NCI-H2227 (cell line): ENCODE measurements around the gene UFD1.
A peak's percentile ranks its signal among the peaks of the same experiment; 100 is the strongest.

Experiments
- DNase-seq: peaks from one replicate; lab custom pipeline; 2025; ENCODE audit not compliant: unreplicated experiment; lab: John Stamatoyannopoulos, UW

Gene UFD1

GRCh38 chr22:19497245-19497644 is 18.3 kb upstream of the UFD1 start:
- DNase-seq: no peak

GRCh38 chr22:19496324-19496630 is 17.3 kb upstream of the UFD1 start:
- no peak for DNase-seq

GRCh38 chr22:19495562-19496323 is 16.8 kb upstream of the UFD1 start:
- no peak for DNase-seq

GRCh38 chr22:19494676-19495173 is 15.7 kb upstream of the UFD1 start:
- no peak for DNase-seq

DNA sequence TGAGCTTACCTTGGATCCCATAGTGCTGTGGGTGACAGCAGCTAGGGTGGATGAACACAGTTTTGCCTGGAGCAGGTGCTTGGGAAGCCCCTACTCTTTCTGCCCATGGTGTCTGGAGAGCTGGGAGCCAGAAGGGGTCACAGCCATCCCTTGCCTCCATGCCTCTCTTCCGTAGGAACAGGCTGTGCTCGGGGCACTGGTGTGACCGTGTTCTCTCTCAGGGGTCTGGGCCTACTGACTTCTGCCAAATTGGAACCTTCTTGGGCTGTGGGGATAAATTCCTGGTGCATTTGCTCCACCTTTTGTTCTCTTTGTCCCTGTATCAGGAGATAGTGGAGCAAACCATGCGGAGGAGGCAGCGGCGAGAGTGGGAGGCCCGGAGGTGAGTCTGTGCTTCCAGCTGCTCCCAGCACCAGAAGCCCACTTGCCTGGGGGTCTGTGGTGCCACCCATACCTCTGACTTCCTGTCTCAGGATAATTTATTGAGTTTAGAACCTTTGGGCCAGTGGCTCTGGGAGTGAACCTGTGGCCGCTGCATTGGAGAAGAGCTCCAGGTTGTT is 15.1 kb upstream of the UFD1 start:
- no peak for DNase-seq

DNA sequence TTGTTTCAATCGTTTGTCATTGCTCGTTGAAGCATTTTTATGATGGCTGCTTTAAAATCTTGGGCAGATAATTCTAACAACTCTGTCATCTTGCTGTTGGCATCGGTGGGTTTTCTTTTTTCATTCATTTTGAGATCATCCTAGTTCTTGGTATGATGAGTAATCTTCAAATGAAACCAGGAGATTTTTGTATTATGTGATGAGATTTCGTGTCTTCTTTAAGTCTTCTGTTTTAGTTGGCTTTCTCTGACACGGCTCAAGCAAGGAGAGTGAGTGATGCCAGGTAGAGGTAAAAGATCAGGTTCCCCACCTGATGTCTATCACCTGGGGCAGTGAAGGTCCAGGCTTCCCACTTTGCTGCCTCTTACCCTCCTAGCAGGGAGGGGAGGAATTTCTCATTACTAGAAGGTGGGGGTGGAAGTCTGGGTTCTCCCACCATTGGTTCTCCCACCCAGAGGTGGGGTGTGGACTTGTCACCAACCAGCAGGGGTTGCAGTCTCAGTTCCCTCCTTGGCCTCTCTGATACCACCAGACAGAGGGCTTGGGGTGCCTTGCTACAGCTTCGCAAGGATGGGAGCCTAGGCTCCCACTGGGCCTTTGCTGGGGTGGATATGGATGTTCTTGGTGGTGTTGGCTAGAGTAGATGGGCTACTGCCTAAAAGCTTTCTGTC is 13.6 kb upstream of the UFD1 start:
- DNase-seq: no peak

- DNase-seq: no peak
Measured at GRCh38 chr22:19490628-19491230, 11.7 kb upstream of the UFD1 start.

- DNase-seq: peak; percentile 30
Measured at GRCh38 chr22:19488884-19489843, 10.2 kb upstream of the UFD1 start.

GRCh38 chr22:19488285-19488684 is 9.3 kb upstream of the UFD1 start:
- DNase-seq: no peak

DNA sequence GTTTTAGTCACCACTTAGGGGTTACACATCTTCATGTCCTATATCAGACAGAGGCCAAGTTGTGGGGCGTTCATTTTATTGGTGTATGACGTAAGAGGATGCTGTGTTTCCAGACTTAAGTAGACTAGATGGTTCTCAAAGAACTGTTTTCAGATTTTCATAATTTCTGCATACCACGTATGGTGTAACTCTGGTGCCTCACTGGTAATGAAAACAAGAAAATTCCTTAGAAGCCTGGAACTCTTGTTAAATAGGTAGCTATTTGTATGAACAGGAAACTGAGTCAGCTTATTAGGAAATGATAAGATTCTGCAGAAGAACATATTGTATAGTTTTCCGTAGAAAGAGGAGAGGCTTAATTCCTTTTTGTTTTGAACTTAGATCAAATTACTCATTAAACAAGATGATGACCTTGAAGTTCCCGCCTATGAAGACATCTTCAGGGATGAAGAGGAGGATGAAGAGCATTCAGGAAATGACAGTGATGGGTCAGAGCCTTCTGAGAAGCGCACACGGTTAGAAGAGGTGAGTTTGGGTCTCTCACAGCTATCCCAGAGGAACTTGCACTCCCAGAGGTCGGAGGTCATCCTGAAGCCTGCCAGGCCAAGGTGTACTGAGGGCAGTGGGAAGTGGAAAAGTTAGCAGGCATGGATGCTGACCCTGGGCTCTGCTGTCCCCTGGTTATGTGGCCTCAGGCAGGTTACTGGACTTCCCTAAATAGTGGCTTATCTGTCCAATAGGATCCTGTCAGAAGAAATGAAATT is 4.7 kb upstream of the UFD1 start:
- DNase-seq: no peak

DNA sequence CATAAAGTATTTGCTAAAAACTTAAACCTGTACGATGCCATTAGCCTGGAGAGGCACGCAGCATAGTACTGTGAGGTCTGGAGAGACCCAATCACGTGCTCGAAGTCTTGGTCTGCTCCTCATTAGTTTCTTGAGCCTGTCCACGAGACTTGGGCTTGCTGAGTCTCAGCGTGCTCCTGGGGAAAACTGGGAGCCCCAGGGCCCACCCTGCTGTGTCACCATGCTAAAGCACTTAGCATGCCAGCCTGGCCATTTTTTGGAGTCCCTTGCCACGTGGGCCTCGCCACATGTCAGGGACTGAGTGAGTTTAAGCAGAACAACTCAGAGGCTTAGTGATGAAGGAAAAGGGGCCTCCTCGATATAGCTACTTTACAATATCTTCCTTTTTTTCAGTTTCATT is 3.3 kb upstream of the UFD1 start:
- no peak for DNase-seq

DNA sequence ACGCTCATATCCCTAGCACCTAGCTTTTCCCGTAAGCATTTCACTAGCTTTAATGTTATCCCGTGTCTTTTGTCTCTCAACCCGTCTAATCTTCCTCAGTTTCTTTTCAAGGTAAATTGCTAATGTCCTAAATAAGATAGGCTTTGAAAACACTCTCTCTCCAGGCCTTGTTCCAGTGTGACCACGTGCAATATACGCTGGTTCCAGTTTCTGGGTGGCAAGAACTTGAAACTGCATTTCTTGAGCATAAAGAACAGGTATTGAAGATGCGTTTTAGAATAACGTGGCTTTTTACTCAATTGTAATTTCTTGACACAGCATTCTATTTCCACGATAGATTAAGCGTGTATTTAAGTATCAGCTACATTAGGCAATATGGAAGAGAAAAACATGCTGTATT is 1.8 kb upstream of the UFD1 start:
- DNase-seq: no peak

DNA sequence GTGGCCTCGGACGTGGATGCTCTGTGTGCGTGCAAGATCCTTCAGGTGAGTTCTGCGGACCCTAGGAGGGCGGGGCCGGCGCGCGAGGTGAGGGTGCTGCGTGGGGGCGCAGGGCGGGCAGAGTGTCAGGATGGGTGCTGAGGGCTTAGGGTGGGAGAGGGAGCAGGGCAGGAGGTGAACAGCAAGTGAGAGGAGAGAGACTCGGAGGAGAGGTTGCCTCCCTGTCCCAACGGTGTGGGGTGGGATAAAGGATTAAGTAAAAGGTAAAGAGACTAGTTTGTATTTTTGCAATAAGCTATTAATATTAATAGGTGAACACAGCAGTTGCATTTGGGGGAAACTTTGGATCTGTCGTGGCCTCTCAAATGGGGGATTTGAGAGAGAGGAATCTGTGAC is 1.2 kb upstream of the UFD1 start:
- DNase-seq: no peak

DNA sequence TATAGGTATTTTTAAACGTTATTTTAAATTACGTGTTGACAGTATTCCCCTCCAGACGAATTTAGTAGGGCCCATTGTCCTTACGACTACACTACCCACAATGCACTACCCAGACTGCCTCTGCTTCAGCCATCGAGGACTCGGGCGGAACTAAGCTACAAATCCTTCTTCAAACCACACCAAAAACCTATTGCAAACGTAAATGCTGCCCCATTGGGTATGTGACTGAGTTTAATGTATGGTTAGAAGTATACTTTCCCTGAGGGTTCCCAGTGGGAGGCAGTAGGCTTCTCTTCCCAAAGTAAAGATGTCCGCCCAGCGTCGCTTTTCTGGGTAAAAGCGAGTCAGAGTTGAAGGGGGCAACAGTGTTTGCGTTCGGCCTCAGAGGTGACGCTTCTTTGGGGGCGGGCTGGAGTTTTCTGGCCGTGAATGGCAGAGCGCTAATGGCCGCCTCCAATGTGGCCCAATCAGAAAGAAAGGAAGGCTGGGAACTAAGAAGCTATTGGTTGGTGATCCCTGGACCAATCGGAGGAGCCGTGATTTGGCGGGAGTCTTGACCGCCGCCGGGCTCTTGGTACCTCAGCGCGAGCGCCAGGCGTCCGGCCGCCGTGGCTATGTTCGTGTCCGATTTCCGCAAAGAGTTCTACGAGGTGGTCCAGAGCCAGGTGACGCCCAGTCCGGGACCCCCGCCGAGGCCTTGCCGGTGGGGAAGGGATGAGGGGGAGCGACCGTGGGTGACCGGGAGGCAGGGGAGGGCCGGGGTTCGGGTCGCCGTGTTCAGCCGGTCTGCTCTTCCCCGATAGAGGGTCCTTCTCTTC is 571 bp upstream of the UFD1 start, which contains the start of gene CDC45:
CDC45 (plus strand) TSS at position 566 of the 818 bp plus-strand sequence; CDS start at position 615, 49 bp downstream.
- DNase-seq: peak; percentile 98

- DNase-seq: no peak
Measured at GRCh38 chr22:19478045-19478900, 720 bp downstream of the UFD1 start.

- no peak for DNase-seq
Measured at GRCh38 chr22:19477321-19478044, 1.5 kb downstream of the UFD1 start.

GRCh38 chr22:19476023-19476422 is 3.0 kb downstream of the UFD1 start:
- no peak for DNase-seq

DNA sequence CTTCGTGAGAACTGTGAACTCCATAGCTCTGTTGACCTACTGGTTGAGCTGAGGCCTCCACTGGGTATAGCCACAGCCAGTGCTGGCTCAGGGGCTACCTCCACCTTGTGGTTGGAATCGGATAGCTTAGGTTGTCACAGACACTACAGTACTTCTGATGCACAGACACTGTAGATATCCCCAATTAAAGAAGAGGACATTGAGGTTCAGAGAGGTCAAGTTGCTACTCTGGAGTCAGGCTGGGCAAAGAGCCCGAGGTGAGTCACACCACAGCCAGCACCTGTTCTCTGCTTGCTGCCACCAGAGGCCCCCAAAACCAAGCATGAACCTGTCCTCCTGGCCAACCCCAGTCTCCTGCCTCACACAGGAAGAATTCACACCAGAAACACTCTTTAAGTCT is 5.4 kb downstream of the UFD1 start:
- DNase-seq: no peak
